ENCODE results near the gene LLGL2.
"Not testable (repeated sequence)": the region's sequence is repeated elsewhere in the genome, so short reads cannot be mapped to it uniquely, and the experiment has no call there.

Gene LLGL2

GRCh38 chr17:75509528-75510258, 15.8 kb upstream of the LLGL2 start:
- DNase-seq: no peak

DNA sequence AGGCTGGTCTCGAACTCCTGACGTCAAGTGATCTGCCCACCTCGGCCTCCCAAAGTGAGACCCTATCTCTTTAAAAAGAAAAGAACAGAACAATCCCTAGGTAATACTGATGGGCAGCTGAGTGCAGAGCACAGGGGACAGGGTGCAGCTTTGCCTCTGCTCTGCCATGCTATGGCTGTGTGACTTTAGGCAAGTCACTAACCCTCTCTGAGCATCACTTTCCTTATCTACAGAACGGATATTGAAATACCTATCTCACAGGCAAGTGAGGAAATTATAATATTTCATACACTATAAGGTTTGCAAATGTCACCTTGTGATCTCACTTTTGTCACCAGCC, 14.3 kb upstream of the LLGL2 start:
- DNase-seq: no peak

- DNase-seq: no peak
Measured at GRCh38 chr17:75511610-75512575, 13.6 kb upstream of the LLGL2 start.

DNA sequence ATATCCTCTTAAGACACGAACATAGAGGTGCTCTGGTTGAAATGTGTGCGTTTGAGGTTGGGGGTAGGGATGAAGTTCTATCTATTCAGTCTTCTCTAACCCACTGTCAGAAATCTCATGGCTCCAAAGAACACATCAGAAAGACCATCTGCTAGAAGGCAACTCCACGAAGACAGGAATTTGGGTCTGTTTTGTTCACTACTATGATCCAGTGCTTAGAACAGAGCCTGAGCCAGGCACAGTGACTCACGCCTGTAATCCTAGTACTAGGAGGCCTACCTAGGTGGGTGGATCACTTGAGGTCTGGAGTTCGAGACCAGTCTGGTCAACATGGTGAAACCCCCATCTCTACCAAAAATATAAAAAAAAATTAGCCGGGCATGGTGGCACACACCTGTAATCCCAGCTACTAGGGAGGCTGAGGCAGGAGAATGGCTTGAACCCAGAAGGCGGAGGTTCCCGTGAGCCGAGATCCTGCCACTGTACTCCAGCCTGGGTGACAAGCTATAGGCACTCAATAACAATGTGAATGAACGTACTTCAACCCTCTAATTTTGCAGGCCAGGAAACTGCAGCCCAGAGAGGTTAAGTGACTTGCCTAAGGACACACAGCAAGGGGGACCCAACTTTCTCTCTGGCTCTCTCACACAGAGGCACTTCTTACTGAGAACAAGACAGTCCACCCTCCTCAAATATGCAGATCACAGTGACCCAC, 12.4 kb upstream of the LLGL2 start:
- no peak for DNase-seq

DNA sequence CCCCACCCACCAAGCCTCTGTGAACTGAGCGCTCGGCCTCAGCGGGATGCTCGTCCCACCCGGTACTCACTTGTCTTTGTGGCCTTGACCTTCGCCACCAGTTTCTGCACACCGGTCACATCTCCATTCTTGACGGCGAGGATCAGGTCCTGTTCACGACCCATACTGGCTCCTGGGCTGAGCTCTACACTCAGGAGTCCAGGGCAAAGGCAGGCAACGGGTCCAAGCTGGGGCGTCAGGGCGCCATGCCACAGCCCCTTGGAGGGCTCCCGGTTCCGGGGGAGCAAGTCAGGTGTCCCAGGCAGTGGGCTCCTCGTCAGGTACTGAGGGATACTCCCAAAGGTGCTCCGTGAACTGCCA, 11.9 kb upstream of the LLGL2 start:
- DNase-seq: no peak

DNA sequence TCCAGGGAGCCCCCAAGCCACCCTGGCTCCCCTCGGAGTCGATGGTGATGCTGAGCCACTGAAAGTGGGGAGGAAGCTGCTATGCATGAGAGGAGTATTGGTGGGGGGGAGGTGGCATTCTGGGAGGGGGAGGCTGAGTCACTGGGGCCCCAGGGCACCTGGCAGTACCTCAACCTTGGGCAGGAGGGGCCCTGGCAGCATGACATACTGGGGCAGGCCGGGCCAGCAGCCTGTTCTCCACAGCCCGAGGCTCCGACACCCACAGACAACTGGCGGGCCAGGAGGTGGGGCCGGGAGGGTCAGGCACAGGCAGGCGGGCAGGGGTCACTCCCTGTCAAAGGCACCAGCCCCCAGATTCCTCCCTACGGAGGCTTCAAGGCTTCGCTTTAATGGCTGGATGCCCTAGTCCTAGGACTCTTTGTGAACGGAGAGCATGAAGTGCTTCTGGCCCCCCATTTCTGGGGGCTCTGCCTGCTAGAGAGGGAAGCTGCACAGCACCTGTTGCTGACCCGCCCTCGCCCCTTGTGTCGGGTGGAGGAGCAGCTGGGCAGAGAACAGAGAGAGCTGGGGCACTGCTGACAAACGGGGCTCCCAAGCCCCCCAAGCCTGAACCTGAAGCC, 11.1 kb upstream of the LLGL2 start:
- no peak for DNase-seq

DNA sequence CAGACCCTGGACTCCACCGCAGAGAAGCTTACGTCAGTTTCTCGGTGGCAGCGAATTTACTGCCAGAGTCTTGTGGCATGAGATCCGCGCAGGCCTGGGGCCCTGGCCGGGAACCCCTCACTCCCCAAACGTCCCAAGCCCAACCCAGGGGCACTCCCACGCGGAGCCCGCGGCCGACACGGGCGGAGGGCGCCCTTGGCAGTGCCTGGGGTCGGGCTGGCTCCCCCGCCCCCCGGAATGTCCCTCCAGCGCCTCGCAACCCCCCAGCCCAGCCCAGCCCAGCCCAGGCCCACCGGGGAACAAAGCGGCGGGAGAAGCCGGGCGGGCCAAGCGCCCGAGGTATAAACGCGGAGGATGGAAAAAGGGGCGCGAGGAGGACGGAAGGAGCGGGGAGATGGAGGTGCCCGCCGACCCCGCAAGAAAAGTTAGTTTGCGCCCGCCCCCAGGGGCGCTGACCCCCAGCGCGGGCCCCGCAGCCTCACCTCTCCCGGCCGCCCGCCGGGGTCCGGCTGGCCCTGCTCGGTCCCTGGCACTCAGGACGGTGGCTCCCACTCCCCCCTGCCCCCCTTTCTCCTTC, 10.5 kb upstream of the LLGL2 start:
- no peak for DNase-seq

DNA sequence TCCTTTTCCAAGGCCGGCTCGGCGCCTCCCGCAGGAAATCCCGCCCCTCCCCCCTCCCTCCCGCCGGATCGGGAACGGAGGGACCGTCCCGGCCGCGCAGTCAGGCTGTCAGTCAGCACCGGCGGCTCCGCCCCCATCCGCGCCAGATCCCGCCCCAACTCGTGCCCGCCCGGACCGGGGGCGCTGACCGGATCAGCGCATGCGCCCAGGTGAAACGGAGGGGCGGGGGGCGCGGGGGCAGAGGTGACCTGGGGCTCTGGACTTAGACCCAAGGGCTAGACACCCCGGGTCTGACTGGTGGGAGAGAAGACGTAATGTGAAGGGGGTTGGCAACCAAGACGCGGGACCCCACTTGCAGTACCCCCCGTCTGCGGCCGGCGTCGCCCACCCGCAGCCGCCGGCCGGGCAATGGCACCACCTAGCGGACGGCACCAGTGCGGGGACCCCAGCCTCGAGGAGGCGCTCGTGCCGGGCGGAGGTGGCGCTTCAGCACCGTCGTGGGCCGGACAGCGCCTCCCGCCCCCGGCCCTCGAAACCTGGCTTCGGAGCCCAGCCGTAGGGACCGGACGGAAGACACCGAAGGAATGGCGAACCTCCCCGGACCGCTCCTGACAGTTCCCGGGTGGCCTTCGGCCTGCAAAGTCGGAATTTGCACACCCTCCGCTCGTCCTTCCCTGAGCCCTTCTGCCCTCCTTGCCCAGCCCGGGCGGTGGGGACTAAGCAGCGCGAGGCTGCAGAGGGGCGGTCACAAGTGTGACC, 9.8 kb upstream of the LLGL2 start, which contains the start of gene CASKIN2:
TSS of gene CASKIN2 (minus strand) at position 42 of the 759 bp plus-strand sequence. CDS start 1,733 bp downstream, outside the sequence.
- DNase-seq: peak; percentile 62

DNA sequence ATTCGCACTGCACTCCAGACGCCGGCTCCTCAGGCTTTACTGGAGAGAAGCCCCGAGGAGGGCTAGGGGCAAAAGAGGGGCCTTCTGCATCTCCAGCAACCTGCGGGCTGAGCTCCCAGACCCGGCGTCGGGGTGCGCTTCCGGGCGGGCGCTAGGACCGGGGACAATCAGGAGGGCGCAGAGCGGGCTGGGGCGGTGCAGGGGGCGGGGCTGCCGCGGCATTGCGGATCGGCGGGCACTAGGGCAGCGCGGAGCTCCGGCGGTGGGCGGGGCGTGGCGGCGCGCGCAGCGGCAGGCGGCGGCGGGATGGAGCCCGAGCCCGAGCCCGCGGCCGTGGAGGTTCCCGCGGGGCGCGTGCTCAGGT, 9.3 kb upstream of the LLGL2 start, which contains the start of gene TSEN54:
TSS of gene TSEN54 (plus strand) at position 274 of the 364 bp plus-strand sequence. CDS start at position 307, 33 bp downstream.
- DNase-seq: peak; percentile 47

DNA sequence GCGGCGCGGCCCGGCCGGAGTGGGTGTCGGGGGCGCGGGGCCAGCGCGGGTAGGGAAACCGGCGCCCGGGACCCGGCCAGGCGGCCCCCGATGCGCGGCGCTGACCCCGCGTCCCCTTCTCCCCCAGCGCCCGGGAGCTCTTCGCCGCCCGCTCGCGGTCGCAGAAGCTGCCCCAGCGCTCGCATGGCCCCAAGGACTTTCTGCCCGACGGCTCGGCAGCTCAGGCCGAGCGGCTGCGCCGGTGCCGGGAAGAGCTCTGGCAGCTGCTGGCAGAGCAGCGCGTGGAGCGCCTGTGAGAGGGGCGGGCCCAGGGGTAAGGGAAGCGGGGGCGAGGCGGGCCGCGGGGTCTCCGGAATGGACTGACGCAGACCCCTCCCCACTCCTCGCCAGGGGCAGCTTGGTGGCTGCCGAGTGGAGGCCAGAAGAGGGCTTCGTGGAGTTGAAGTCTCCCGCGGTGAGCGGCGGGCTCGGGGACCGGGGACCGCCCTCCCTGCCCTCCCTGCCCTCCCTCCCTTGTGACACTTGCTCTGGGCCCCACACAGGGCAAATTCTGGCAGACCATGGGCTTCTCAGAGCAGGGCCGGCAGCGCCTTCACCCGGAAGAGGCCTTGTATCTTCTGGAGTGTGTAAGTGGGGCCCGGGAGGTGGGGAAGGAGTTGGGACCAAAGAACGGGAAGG, 8.7 kb upstream of the LLGL2 start:
- DNase-seq: no peak

- no peak for DNase-seq
Measured at GRCh38 chr17:75517297-75517865, 8.1 kb upstream of the LLGL2 start.

GRCh38 chr17:75518201-75518600, 7.3 kb upstream of the LLGL2 start:
- no peak for DNase-seq

DNA sequence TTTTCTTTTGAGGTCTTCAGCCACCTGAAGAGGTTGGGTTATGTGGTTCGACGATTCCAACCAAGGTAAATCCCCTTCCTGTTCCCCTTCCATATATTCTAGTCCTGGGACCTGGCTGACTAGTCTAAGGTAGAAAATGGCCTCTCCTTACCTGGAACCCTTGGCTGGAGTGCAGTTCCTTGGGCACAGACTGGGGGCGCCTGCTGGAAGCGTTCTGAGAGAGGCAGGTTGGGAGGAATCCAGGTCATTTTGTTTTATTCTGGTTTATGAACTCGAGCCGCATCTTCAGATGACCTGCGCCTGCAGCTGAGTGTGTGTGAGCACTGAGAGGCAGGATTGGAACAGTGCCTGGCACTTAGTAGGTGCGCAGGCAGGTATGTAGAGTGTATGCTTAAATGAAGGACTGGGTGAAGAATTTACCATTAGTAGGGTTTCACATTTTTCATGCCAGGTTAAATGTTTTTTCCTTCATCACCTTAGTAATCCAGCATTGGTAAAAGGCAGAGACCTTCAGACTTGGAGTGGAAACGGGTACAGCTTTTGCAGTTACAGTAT, 6.4 kb upstream of the LLGL2 start:
- DNase-seq: no peak

DNA sequence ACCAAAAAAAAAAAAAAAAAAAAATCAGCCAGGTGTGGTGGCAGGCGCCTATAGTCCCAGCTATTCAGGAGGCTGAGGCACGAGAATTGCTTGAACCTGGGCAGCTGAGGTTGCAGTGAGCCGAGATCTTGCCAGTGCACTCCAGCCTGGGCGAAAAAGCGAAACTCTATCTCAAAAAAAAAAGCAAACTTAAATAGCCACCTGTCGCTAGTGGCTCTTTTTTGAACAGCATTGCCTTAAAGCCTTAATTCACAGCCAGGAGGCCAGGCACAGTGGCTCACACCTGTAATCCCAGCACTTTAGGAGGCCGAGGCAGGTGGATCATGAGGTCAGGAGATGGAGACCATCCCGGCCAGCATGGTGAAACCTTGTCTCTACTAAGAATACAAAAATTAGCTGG, 5.1 kb upstream of the LLGL2 start:
- DNase-seq: not testable (repeated sequence)

- no peak for DNase-seq
Measured at GRCh38 chr17:75521290-75521689, 4.2 kb upstream of the LLGL2 start.

DNA sequence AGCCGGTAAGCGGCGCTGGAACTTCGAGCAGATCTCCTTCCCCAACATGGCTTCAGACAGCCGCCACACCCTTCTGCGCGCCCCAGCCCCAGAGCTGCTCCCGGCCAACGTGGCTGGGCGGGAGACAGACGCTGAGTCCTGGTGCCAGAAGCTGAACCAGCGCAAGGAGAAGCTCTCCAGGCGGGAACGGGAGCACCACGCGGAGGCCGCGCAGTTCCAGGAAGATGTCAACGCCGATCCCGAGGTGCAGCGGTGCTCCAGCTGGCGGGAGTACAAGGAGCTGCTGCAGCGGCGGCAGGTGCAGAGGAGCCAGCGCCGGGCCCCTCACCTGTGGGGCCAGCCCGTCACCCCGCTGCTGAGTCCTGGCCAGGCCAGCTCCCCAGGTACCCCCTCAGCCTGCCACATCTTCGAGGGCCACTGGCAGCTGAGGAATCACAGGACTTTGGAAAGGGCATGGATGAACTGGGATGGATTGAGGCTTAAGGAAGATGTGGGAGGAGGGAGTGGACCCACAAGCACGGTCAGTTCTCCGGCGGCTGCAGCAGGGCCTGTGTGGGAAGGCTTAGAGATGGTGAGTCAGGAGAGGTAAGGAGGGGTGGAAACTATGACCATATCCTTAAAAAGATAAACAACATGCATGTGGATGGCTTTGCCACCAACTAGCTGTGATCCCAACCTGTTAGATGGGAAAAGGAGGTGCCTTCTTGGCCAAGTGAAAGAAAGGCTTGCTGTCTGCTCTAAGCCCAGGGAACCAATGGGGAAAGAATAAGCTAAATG, 3.4 kb upstream of the LLGL2 start:
- DNase-seq: no peak

- DNase-seq: no peak
Measured at GRCh38 chr17:75523647-75524046, 1.9 kb upstream of the LLGL2 start.

- no peak for DNase-seq
Measured at GRCh38 chr17:75524269-75524969, 1.1 kb upstream of the LLGL2 start.
